Effector memory CD4-positive, alpha-beta T cell (primary cell): Measurements from ENCODE around the gene SMIM45.
A peak's percentile ranks its signal among the peaks of the same experiment; 100 is the strongest.
"Not testable (repeated sequence)": the region's sequence is repeated elsewhere in the genome, so short reads cannot be mapped to it uniquely, and the experiment has no call there.

Experiments used
- DNase-seq, 3 donors: peaks; one replicate each; pipeline ENCODE4 v3.0.0-alpha.2; 2020
- H3K27ac ChIP-seq: 2 replicates; pipeline ENCODE4 v1.7.0; 2013; ENCODE audit warnings: mild to moderate bottlenecking, low read length, moderate library complexity; ENCODE audit not compliant: insufficient read depth, poor library complexity, severe bottlenecking
- H3K27me3 ChIP-seq: replicated peaks from 2 replicates; pipeline ENCODE4 v1.7.0; 2013; ENCODE audit warnings: mild to moderate bottlenecking, low read length; ENCODE audit not compliant: insufficient read depth, control insufficient read depth, poor library complexity, severe bottlenecking
- H3K36me3 ChIP-seq: 2 replicates; pipeline ENCODE4 v1.7.0; 2013; ENCODE audit warnings: mild to moderate bottlenecking, low read length, moderate library complexity; ENCODE audit not compliant: control insufficient read depth, insufficient read depth
- H3K4me1 ChIP-seq: 2 replicates; pipeline ENCODE4 v1.7.0; 2013; ENCODE audit warnings: low read length, mild to moderate bottlenecking; ENCODE audit not compliant: control insufficient read depth, insufficient read depth, poor library complexity, severe bottlenecking
- H3K4me3 ChIP-seq: 2 replicates; pipeline ENCODE4 v1.7.0; 2013; ENCODE audit warnings: low read length, low read depth, mild to moderate bottlenecking; ENCODE audit not compliant: insufficient read depth, poor library complexity, severe bottlenecking
- H3K9me3 ChIP-seq: 2 replicates; pipeline ENCODE4 v1.7.0; 2013; ENCODE audit warnings: mild to moderate bottlenecking, low read length, moderate library complexity; ENCODE audit not compliant: control insufficient read depth

Gene SMIM45

DNA sequence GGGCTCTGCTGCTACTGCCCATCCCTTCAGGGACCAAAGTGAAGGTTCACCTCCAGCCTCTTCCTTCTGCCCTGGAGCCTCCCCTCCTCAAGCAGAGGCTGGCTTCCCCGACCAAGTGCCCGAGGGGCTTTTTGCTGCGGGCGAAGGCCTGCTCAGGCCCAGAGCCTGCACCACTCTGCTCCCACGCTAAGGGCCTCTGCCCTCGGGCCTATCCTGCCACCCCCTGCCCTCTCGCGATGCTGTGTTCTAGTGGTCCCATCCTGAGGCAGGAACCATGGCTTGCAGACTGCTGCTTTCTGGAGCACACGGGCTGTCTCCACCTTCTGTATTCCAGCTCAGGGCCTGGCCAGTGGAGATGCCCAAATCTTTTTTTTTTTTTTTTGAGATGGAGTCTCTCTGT lies 16.4 kb upstream of the SMIM45 start:
- Histone ChIP-seq H3K4me1 (peaks cover 17% of the 10 kb centered on the region), H3K27me3 (no peaks in the 10 kb centered on the region), H3K27ac (no peak overlapping the region), H3K36me3 (no peaks in the 10 kb centered on the region), H3K9me3 (no peaks in the 10 kb centered on the region), H3K4me3 (no peak overlapping the region)
- DNase-seq, result no peak

DNA sequence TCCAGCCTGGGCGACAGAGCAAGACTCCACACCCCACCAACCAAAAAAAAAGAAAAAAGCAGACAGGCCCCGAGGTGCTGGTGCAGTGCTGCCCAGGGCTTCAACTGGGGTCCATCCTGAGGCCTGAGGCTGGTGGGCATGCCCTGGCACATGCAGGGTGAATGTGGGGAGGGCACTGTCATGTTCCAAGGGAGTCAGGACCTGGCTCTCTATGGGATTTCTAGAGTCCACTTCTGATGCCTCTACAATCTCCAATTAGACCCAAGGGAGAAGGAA lies 15.1 kb upstream of the SMIM45 start:
- no peaks in the 10 kb centered on the region for H3K36me3 ChIP-seq
- no peak overlapping the region for H3K4me3 ChIP-seq
- H3K27ac ChIP-seq, result no peak overlapping the region
- H3K27me3 ChIP-seq, result no peaks in the 10 kb centered on the region
- H3K4me1 ChIP-seq, result peaks cover 28% of the 10 kb centered on the region
- H3K9me3 ChIP-seq, result no peaks in the 10 kb centered on the region
- DNase-seq, result no peak

DNA sequence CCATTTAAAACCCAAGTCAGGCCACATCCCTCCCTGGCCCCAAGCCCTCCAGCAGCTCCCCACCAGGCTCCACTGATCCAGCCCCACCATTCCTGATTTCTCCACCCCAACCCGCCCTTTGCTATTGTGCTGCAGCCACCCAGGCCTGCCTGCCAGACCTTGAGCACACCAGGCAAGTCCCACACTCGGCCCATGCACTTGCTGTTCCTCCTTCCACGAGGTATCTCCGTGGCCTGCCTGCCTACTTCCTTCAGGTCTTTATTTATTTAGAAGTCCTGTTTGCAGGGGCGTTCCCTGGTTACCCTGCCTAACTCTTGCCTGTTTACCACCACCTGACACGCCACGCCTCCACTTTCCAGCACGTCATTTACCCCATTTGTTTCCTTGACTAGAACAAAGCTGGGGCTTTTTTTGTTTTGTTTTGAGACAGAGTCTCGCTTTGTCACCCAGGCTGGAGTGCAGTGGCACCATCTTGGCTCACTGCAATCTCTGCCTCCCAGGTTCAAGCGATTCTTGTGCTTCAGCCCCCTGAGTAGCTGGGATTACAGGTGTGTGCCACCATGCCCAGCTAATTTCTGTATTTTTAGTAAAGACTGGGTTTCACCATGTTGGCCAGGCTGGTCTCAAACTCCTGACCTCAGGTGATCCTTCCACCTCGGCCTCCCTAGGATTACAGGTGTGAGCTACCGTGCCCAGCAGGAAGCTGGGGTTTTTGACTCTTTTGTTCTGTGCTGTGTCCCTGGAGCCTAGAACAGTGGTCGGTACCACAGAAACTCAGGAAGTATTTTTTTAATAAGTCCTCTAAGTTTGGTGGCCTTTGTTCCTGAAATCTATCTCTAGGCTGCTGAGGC lies 11.7 kb upstream of the SMIM45 start:
- Histone ChIP-seq H3K36me3 (no peaks in the 10 kb centered on the region), H3K27ac (peak overlapping the region; percentile 98)

DNA sequence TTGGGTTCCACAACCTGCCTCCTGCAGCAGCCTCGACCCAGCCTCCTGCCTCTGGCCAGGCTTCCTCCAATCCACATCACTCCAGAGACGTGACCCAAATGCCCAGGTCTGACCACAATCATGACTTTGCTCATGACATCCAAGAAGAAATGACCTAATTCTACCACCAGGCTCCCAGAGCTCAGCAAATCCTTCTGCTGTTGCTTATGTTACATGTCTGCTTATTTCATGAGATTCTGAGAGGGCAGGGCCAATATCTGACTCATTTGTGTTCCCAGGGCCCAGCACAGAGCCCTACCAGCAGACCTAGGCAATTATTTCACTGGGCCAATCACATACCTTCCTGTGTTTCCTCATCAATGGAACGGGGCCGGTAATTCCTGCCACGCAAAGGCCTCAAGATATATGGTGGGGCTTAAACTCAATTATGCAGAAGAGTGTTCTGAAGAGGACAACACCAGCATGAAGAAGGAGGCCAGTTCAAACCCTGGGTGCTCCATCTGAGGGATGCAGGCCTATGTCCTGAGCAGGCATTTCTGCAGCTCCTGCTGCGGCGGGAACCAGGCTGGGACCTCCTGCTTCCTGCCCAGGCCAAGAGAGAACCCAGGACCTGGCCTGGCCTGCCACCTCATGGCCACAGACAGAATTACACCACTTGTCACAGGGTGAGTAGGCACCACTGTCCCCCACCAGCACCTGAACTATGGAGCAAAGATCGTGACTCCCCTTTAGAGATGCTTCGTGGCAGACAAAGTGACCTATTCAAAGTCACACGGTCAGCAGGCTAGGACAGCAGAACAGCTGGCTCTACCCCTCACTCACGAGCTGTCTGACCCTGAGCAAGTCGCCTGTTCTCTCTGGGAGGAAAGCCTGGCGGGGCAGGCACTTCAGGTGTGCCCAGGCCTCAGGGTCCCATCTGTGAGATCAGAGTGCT lies 10.9 kb upstream of the SMIM45 start:
- Histone ChIP-seq H3K36me3 (no peaks in the 10 kb centered on the region), H3K9me3 (no peaks in the 10 kb centered on the region), H3K27me3 (no peaks in the 10 kb centered on the region), H3K4me3 (no peak overlapping the region), H3K27ac (peak overlapping the region; percentile 98), H3K4me1 (peaks cover 34% of the 10 kb centered on the region)
- peak; percentile 70 to 80 (median 76) for DNase-seq

More for the DNA sequence above, 11.7 kb upstream of the SMIM45 start:
- no peaks in the 10 kb centered on the region for H3K27me3 ChIP-seq
- H3K4me1 ChIP-seq, result peaks cover 28% of the 10 kb centered on the region
- DNase-seq, result peak; percentile 94 to 96 (median 96)
- H3K4me3 ChIP-seq, result peak overlapping the region; percentile 4
- H3K9me3 ChIP-seq, result no peaks in the 10 kb centered on the region

DNA sequence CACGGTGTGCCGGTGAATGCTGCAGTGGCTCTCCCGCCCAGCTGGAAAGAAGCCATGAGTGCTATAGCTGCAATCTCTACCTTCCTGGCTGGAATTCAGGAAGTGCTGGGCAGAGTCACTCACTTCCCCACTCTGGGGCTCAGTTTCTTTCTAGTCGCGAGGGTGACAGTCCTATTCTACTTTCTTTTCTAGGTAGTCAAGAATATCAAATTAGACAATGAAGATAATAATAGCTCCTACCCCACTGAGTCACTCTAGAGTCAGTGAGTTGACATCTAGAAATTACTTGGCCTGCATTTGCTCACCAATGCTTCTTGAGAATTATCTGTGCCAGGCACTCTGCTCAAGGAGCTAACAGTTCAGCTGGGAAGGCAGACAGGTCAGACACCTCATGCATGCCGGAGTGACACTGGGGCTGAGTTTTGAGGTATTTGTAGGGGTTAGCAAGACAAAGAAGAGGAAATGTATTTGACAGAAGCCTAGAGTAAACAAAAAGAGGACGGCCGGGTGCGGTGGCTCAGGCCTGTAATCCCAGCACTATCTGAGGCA lies 8.2 kb upstream of the SMIM45 start:
- H3K4me1 ChIP-seq, result peaks cover 42% of the 10 kb centered on the region
- no peaks in the 10 kb centered on the region for H3K9me3 ChIP-seq
- H3K36me3 ChIP-seq, result no peaks in the 10 kb centered on the region
- no peak overlapping the region for H3K27ac ChIP-seq
- H3K4me3 ChIP-seq, result no peak overlapping the region
- no peak for DNase-seq
- H3K27me3 ChIP-seq, result no peaks in the 10 kb centered on the region

DNA sequence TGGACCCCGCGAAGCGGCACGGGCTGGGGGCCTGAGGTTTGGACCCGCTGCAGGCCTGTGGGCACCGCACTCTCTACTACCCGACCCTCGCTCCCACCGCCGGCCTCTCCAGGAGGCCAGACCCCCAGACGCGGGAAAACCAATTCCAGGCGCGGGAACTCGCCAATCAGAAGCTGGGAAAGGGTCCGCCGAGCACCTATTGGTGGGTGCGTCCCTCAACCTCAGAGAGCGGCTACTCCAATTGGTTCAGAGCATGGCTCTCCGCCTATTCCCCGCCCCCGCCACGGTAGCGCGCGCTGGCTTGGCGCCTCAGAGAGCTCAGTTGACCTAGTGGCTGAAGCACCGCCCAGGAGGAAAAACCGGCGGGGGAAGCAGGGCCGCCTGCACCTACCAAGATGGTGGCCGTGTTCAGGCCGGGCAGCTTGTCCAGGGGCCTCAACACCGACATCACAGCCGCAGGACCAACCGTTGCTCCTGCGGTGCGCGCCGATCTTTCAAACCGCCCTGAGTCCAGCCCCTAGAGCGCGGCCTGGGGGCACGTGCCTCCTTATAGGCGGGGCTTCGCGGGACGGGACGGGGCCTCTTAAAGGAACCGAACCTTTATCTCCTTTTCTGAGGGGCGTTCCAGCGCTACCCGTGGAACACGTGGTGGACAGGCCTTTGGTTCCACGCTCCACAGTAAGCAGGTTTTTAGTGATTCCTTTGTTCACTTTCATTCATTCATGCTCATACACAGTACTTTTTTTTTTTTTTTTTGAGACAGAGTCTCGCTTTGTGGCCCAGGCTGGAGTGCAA lies 5.1 kb upstream of the SMIM45 start, which contains the start of gene CENPM:
Gene CENPM, minus strand, starts transcription at position 524 of the 795 bp plus-strand sequence. Its CDS starts 76 bp downstream, at position 448.
- Histone ChIP-seq H3K36me3 (no peaks in the 10 kb centered on the region), H3K4me1 (peaks cover 17% of the 10 kb centered on the region), H3K27me3 (no peaks in the 10 kb centered on the region), H3K4me3 (peak within 1 kb of the TSS; percentile 70), H3K27ac (peak within 1 kb of the TSS; percentile 15), H3K9me3 (no peaks in the 10 kb centered on the region)
- DNase-seq, result peak; percentile 67 to 83 (median 77)

DNA sequence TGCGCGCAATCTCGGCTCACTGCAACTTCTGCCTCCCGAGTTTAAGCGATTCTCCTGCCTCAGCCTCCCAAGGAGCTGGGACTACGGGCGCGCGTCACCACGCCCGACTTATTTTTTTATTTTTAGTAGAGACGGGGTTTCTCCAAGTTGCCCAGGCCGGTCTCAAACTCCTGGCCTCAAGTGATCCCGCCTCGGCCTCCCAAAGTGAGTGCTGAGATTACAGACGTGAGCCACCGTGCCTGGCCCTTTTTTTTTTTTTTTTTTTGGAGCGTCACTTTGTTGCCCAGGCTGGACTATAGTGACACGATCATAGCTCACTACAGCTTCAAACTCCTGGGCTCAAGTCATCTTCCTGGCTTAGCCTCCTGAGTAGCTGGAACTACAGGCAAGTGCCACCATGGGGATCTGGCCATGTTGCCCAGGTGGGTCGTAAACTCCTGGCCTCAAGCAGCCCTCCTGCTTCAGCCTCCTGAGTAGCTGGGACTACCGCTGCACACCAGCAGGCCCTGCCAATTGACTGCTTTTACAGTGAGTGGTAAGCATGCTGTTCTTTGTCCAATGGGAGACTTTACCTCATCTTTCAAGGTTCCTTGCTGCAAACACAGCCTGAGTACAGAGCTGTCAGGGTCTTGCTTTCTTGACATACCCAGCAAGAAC lies 4.4 kb upstream of the SMIM45 start:
- Histone ChIP-seq H3K9me3 (no peaks in the 10 kb centered on the region), H3K27ac (peak overlapping the region; percentile 15), H3K4me1 (peaks cover 17% of the 10 kb centered on the region)

DNA sequence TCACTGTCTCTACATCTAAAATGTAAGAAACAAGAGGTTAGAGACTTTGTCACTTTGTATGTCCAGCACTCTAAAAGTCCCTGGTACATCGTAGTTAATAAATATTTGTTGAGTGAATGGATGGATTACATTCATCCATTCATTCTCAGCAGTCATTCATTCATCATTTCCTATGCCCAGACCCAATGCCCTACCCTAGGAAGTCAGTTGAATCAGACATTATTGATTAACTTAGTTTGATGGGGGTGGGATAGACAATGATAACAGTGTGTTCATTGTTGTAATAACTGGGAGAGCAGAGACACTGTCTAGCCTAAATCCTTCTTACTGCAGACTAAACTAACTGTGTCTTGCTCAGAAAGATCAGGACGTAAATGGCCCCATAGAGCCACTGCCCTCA lies 3.8 kb upstream of the SMIM45 start:
- Histone ChIP-seq H3K4me3 (no peak overlapping the region), H3K27ac (no peak overlapping the region), H3K36me3 (no peaks in the 10 kb centered on the region), H3K4me1 (peaks cover 17% of the 10 kb centered on the region), H3K27me3 (no peaks in the 10 kb centered on the region), H3K9me3 (no peaks in the 10 kb centered on the region)
- no peak for DNase-seq

More for the DNA sequence above, 4.4 kb upstream of the SMIM45 start:
- no peak for DNase-seq
- no peaks in the 10 kb centered on the region for H3K27me3 ChIP-seq
- H3K36me3 ChIP-seq, result no peaks in the 10 kb centered on the region
- peak overlapping the region; percentile 70 for H3K4me3 ChIP-seq

DNA sequence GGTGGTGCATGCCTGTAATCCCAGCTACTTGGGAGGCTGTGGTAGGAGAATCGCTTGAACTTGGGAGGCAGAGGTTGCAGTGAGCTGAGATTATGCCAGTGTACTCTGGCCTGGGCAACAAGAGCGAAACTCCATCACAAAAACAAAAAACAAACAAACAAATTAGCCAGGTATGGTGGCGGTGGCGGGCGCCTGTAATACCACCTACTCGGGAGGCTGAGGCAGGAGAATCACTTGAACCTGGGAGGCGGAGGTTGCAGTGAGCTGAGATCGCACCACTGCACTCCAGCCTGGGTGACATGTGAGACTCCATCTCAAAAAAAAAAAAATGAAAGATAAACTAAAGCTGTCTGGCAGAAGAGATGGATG lies 3.0 kb upstream of the SMIM45 start:
- not testable (repeated sequence) for H3K9me3 ChIP-seq, H3K4me3 ChIP-seq, DNase-seq, H3K27me3 ChIP-seq, H3K36me3 ChIP-seq, H3K27ac ChIP-seq
- peaks cover 17% of the 10 kb centered on the region for H3K4me1 ChIP-seq
